Mesenchymal stem cell (in vitro differentiated cells and primary cell): Measurements from ENCODE around the gene TLX1.

Source experiments
- DNase-seq: peaks from one replicate; pipeline ENCODE4 v3.0.0-alpha.2; 2013
- H2AFZ ChIP-seq: one replicate; pipeline ENCODE4 v1.6.1; 2013; ENCODE audit warnings: low read depth, mild to moderate bottlenecking, control low read depth, inconsistent platforms, low read length, moderate library complexity
- H2AK5ac ChIP-seq: 2 replicates; pipeline ENCODE4 v1.6.1; 2013; ENCODE audit warnings: low read length, moderate library complexity, mild to moderate bottlenecking, inconsistent platforms; ENCODE audit not compliant: severe bottlenecking
- H2BK120ac ChIP-seq: one replicate; pipeline ENCODE4 v1.6.1; 2013; ENCODE audit warnings: low read depth, mild to moderate bottlenecking, inconsistent platforms, low read length, moderate library complexity
- H2BK12ac ChIP-seq, 2 experiments: one replicate each; pipeline ENCODE4 v1.6.1; 2013; ENCODE audit warnings: inconsistent platforms in 2 of 2, low read length in 2 of 2, mild to moderate bottlenecking in 2 of 2, moderate library complexity in 2 of 2, control low read depth in 1 of 2
- H2BK15ac ChIP-seq: one replicate; pipeline ENCODE4 v1.6.1; 2013; ENCODE audit warnings: mild to moderate bottlenecking, low read depth, inconsistent platforms; ENCODE audit not compliant: poor library complexity, severe bottlenecking
- H2BK5ac ChIP-seq: 2 replicates; pipeline ENCODE4 v1.6.1; 2013; ENCODE audit warnings: low read depth, mild to moderate bottlenecking, low read length, control low read depth, inconsistent platforms; ENCODE audit not compliant: poor library complexity, severe bottlenecking
- H3K14ac ChIP-seq, 2 experiments: one replicate each; pipeline ENCODE4 v1.6.1; 2013; ENCODE audit warnings: inconsistent platforms in 2 of 2, low read length in 2 of 2, control low read depth in 1 of 2, mild to moderate bottlenecking in 1 of 2, moderate library complexity in 1 of 2
- H3K18ac ChIP-seq, 2 experiments: one replicate each; pipeline ENCODE4 v1.6.1; 2013; ENCODE audit warnings: inconsistent platforms in 2 of 2, low read length in 2 of 2, control low read depth in 1 of 2, low read depth in 1 of 2, mild to moderate bottlenecking in 1 of 2
- H3K23ac ChIP-seq, 2 experiments: one replicate each; pipeline ENCODE4 v1.6.1; 2013; ENCODE audit warnings: inconsistent platforms in 2 of 2, low read length in 2 of 2, mild to moderate bottlenecking in 2 of 2, moderate library complexity in 2 of 2, control low read depth in 1 of 2
- H3K27ac ChIP-seq: 2 replicates; pipeline ENCODE4 v1.5.1; 2013; ENCODE audit warnings: mild to moderate bottlenecking, moderate library complexity, low read length, control low read depth, inconsistent platforms; ENCODE audit not compliant: poor library complexity, severe bottlenecking
- H3K27me3 ChIP-seq, 2 experiments: 2 replicates each; pipeline versions ENCODE4 v1.6.1 to v1.7.0; 2013; ENCODE audit warnings: low read length in 2 of 2, mild to moderate bottlenecking in 2 of 2, moderate library complexity in 2 of 2, control low read depth in 1 of 2, inconsistent platforms in 1 of 2; ENCODE audit not compliant: control insufficient read depth in 1 of 2, insufficient read depth in 1 of 2
- H3K36me3 ChIP-seq, 2 experiments: 2 replicates each; pipeline versions ENCODE4 v1.6.1 to v1.7.0; 2013; ENCODE audit warnings: low read length in 2 of 2, control low read depth in 1 of 2, inconsistent platforms in 1 of 2, low read depth in 1 of 2, mild to moderate bottlenecking in 1 of 2; ENCODE audit not compliant: insufficient read depth in 2 of 2, control insufficient read depth in 1 of 2
- H3K4ac ChIP-seq, 2 experiments: one replicate each; pipeline ENCODE4 v1.6.1; 2013; ENCODE audit warnings: inconsistent platforms in 2 of 2, low read length in 2 of 2, mild to moderate bottlenecking in 2 of 2, moderate library complexity in 2 of 2, control low read depth in 1 of 2, low read depth in 1 of 2
- H3K4me1 ChIP-seq: 2 replicates; pipeline ENCODE4 v1.6.1; 2013; ENCODE audit warnings: low read depth, low read length, control low read depth; ENCODE audit not compliant: control insufficient read depth, insufficient read depth
- H3K4me2 ChIP-seq: 2 replicates; pipeline ENCODE4 v1.6.1; 2013; ENCODE audit warnings: low read length, mild to moderate bottlenecking, inconsistent platforms; ENCODE audit not compliant: poor library complexity, severe bottlenecking
- H3K4me3 ChIP-seq, 2 experiments: 2 replicates each; pipeline versions ENCODE4 v1.5.1 to v1.7.0; 2013; ENCODE audit warnings: low read length in 2 of 2, mild to moderate bottlenecking in 2 of 2, control low read depth in 1 of 2, low read depth in 1 of 2; ENCODE audit not compliant: insufficient read depth in 1 of 2
- H3K79me1 ChIP-seq: replicated peaks from 2 replicates; pipeline ENCODE4 v1.6.1; 2013; ENCODE audit warnings: mild to moderate bottlenecking, control low read depth, low read length, inconsistent platforms; ENCODE audit not compliant: poor library complexity, severe bottlenecking
- H3K9ac ChIP-seq: 2 replicates; pipeline ENCODE4 v1.7.0; 2013; ENCODE audit warnings: mild to moderate bottlenecking, low read length, moderate library complexity
- H3K9me3 ChIP-seq: 2 replicates; pipeline ENCODE4 v1.7.0; 2013; ENCODE audit warnings: mild to moderate bottlenecking, low read length; ENCODE audit not compliant: control insufficient read depth
- H4K8ac ChIP-seq: one replicate; pipeline ENCODE4 v1.6.1; 2013; ENCODE audit warnings: inconsistent platforms, mild to moderate bottlenecking, low read length, moderate library complexity
- H4K91ac ChIP-seq: one replicate; pipeline ENCODE4 v1.6.1; 2013; ENCODE audit warnings: mild to moderate bottlenecking, low read length, inconsistent platforms
- WGBS: methylation state at CpG from one replicate; pipeline ENCODE4 v1.1.7; 2013; ENCODE audit warnings: mixed read lengths; 5-methylcytosine and 5-hydroxymethylcytosine counted together

TLX1 gene

GRCh38 chr10:101132636-101133473 is 1.8 kb downstream of the TLX1 start:
- Histone ChIP-seq H3K9me3 (peaks cover 3% of the 10 kb centered on the region), H3K18ac (no peak overlapping the region), H3K27ac (no peak overlapping the region), H2BK15ac (no peak overlapping the region), H3K4me2 (no peak overlapping the region), H3K27me3 (peaks cover 96 to 99% of the 10 kb centered on the region in 2 experiments), H2AFZ (no peak overlapping the region), H4K8ac (no peak overlapping the region), H2BK12ac (no peak overlapping the region), H2AK5ac (no peak overlapping the region), H3K14ac (no peak overlapping the region), H3K79me1 (no peaks in the 10 kb centered on the region), H2BK120ac (no peak overlapping the region), H3K4ac (no peak overlapping the region), H3K4me3 (no peak overlapping the region), H3K9ac (no peak overlapping the region), H4K91ac (no peak overlapping the region), H3K4me1 (peaks cover 24% of the 10 kb centered on the region), H3K36me3 (no peaks in the 10 kb centered on the region), H3K23ac (no peak overlapping the region), H2BK5ac (no peak overlapping the region)
- WGBS, result 15% methylated on average over 24 of the region's 24 CpGs
- DNase-seq, result no peak

DNA sequence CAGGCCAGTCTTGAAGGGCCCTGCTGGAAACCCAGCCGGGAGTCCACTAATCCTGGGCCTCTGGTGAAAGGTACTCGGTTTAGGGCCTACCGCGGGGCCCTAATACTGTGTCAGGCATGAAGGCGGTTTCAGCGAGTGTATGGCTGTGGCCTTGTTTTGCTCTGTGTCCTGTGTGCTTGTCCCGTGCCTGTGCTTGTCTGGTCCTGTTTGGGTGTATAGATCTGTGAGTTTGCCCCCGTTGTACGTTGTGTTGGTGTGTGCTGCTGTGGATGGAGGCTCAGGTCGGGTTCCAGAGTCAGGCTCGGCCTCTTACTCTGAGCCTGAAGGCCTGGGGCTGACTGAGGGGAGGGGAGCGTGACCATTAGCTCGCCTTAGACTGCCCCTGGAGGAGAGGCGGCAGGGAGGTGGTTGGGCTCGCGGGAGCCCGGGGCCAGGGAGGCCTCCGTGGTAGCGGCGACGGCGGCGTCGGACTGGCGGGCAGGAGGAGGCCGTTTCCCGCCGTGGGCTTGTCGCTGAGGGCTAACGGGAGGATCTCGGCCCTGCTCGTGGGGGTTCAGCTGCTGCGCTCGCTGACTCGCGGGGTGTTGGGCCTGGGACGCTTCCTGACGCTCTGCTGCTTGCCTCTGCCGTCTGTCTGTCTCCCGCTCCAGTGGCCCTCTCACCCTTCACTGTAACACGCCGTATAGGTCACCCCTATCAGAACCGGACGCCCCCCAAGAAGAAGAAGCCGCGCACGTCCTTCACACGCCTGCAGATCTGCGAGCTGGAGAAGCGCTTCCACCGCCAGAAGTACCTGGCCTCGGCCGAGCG is 2.6 kb downstream of the TLX1 start:
- WGBS, result 14% methylated on average over 50 of the region's 54 CpGs

GRCh38 chr10:101134299-101135127 is 3.4 kb downstream of the TLX1 start:
- peak; percentile 15 for DNase-seq
- H4K8ac ChIP-seq, result no peak overlapping the region
- H3K79me1 ChIP-seq, result no peaks in the 10 kb centered on the region
- no peak overlapping the region for H3K14ac ChIP-seq
- H2BK120ac ChIP-seq, result no peak overlapping the region
- H2BK12ac ChIP-seq, result no peak overlapping the region
- H3K4me2 ChIP-seq, result no peak overlapping the region
- H2BK15ac ChIP-seq, result no peak overlapping the region
- H2BK5ac ChIP-seq, result no peak overlapping the region
- H2AK5ac ChIP-seq, result no peak overlapping the region
- peaks cover 24% of the 10 kb centered on the region for H3K4me1 ChIP-seq
- peaks cover 96 to 100% of the 10 kb centered on the region in 2 experiments for H3K27me3 ChIP-seq
- no peak overlapping the region for H3K27ac ChIP-seq
- no peak overlapping the region for H4K91ac ChIP-seq
- H3K36me3 ChIP-seq, result no peaks in the 10 kb centered on the region
- no peak overlapping the region for H3K4me3 ChIP-seq
- no peak overlapping the region for H3K4ac ChIP-seq
- H2AFZ ChIP-seq, result no peak overlapping the region
- H3K9me3 ChIP-seq, result peaks cover 3% of the 10 kb centered on the region
- no peak overlapping the region for H3K23ac ChIP-seq
- no peak overlapping the region for H3K18ac ChIP-seq
- WGBS, result 7% methylated on average over 49 of the region's 60 CpGs
- no peak overlapping the region for H3K9ac ChIP-seq

More for the DNA sequence above, 2.6 kb downstream of the TLX1 start:
- H4K91ac ChIP-seq, result no peak overlapping the region
- peak overlapping the region in 1 of 2 experiments; percentile 30 for H3K14ac ChIP-seq
- H2BK15ac ChIP-seq, result no peak overlapping the region
- no peaks in the 10 kb centered on the region for H3K36me3 ChIP-seq
- no peak overlapping the region for H2AK5ac ChIP-seq
- no peak overlapping the region for H3K9ac ChIP-seq
- peaks cover 96 to 99% of the 10 kb centered on the region in 2 experiments for H3K27me3 ChIP-seq
- no peak overlapping the region for H3K27ac ChIP-seq
- no peak overlapping the region for H3K4ac ChIP-seq
- no peak overlapping the region for H2BK5ac ChIP-seq
- no peak overlapping the region for H3K4me2 ChIP-seq
- H3K23ac ChIP-seq, result no peak overlapping the region
- no peak overlapping the region for H2BK120ac ChIP-seq
- H3K9me3 ChIP-seq, result peaks cover 3% of the 10 kb centered on the region
- no peak overlapping the region for H4K8ac ChIP-seq
- no peak overlapping the region for H3K4me3 ChIP-seq
- DNase-seq, result no peak
- H3K18ac ChIP-seq, result no peak overlapping the region
- H2BK12ac ChIP-seq, result no peak overlapping the region
- H3K79me1 ChIP-seq, result no peaks in the 10 kb centered on the region
- H2AFZ ChIP-seq, result no peak overlapping the region
- H3K4me1 ChIP-seq, result peaks cover 24% of the 10 kb centered on the region
